Activated CD4-positive, CD25-positive, alpha-beta regulatory T cell (primary cell): ENCODE data around the gene CCRL2.
"Not testable (repeated sequence)": the region's sequence is repeated elsewhere in the genome, so short reads cannot be mapped to it uniquely, and the experiment has no call there.

Experiments
- DNase-seq, 4 experiments: peaks; one replicate each; lab custom pipeline; 2025; lab: John Stamatoyannopoulos, UW

Gene CCRL2

GRCh38 chr3:46405301-46406019, 1.6 kb upstream of the CCRL2 start:
- DNase-seq, result no peak

GRCh38 chr3:46406443-46406787, 644 bp upstream of the CCRL2 start:
- DNase-seq, result no peak

- DNase-seq, result no peak
Observed at GRCh38 chr3:46407970-46408369, 911 bp downstream of the CCRL2 start.

- no peak for DNase-seq
Observed at GRCh38 chr3:46408853-46409252, 1.8 kb downstream of the CCRL2 start.

GRCh38 chr3:46409739-46410489, 2.9 kb downstream of the CCRL2 start:
- no peak for DNase-seq

- DNase-seq, result no peak
Observed at GRCh38 chr3:46410669-46411068, 3.6 kb downstream of the CCRL2 start.

- DNase-seq, result no peak
Observed at GRCh38 chr3:46411271-46411670, 4.2 kb downstream of the CCRL2 start.

GRCh38 chr3:46412786-46413298, 5.8 kb downstream of the CCRL2 start:
- no peak for DNase-seq

- no peak for DNase-seq
Observed at GRCh38 chr3:46413951-46414350, 6.9 kb downstream of the CCRL2 start.

- DNase-seq, result no peak
Observed at GRCh38 chr3:46414739-46415138, 7.7 kb downstream of the CCRL2 start.

- DNase-seq, result no peak
Observed at GRCh38 chr3:46416125-46416810, 9.2 kb downstream of the CCRL2 start.

- no peak for DNase-seq
Observed at GRCh38 chr3:46416811-46417510, 9.9 kb downstream of the CCRL2 start.

- DNase-seq, result no peak
Observed at GRCh38 chr3:46417841-46418611, 11.0 kb downstream of the CCRL2 start.

- DNase-seq, result no peak
Observed at GRCh38 chr3:46419816-46420215, 12.8 kb downstream of the CCRL2 start.

GRCh38 chr3:46420931-46421330, 13.9 kb downstream of the CCRL2 start:
- no peak for DNase-seq

- no peak for DNase-seq
Observed at GRCh38 chr3:46422617-46423016, 15.6 kb downstream of the CCRL2 start.

- DNase-seq, result no peak
Observed at GRCh38 chr3:46423588-46423987, 16.5 kb downstream of the CCRL2 start.

- not testable (repeated sequence) for DNase-seq
Observed at GRCh38 chr3:46426476-46426875, 19.4 kb downstream of the CCRL2 start.

GRCh38 chr3:46427404-46427803, 20.3 kb downstream of the CCRL2 start:
- DNase-seq, result not testable (repeated sequence)

GRCh38 chr3:46427916-46428833, 21.1 kb downstream of the CCRL2 start:
- no peak for DNase-seq
